PFSK-1 (cell line): ENCODE measurements around the gene LINGO1.

Experiments
- POLR2AphosphoS5 ChIP-seq: IDR thresholded peaks from 2 replicates; pipeline ENCODE4 v1.6.1; 2012; ENCODE audit warnings: low read depth, mild to moderate bottlenecking, control low read depth, low read length, moderate library complexity
- TAF1 ChIP-seq: IDR thresholded peaks from 2 replicates; pipeline ENCODE4 v1.6.1; 2012; ENCODE audit warnings: low read length, control low read depth, borderline replicate concordance; ENCODE audit not compliant: insufficient read depth

DNA sequence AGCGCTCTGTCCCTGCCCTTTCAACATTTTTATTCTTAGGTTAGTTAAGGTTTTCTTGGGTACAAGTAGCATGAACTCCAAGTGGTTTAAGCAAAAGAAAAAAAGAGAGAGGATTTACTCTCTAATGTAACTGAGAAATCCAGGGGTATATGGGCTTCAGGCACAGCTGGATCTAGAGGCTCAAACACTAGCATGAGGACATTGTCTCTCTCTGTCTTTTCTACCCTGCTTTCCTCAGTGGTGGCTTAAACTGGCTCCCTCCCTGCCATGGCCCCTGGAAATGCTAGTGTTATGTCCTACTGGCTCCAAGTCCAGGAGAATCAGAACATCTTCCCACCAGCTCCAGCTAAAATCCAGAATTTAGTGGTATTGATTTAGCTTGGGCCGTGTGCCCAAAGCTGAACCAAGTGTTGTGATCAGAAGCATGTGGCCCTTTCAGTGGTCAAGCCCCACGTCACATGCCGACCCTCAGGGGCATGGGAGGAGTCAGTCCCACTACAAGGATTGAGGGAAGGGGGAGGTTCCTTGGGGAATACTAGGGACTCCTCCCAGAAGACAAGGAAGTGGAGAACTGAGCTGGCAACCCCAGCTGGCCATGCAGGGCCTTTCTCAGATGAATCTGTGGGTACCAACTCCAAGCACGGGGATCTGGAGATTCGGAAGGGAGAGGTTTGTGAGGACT, 58.0 kb downstream of the LINGO1 start:
- TF ChIP-seq TAF1 (no peak), POLR2AphosphoS5 (no peak)
